Activated CD4-positive, alpha-beta T cell treated with anti-CD3 and anti-CD28 coated beads, Interleukin-2, amount 10 ng/mL, durations not matched to agents 24 days and 14 days (primary cell): Measurements from ENCODE around the gene ORAI2. TPM values are rescaled to one million over a fixed set of nuclear protein-coding genes. Genes with fewer than 3 reads are reported as not detected.
A peak's percentile ranks its signal among the peaks of the same experiment; 100 is the strongest.

Source experiments
- DNase-seq: peaks from one replicate; pipeline ENCODE4 v3.0.0; 2022
- H3K27ac Mint-ChIP-seq: one replicate; pipeline ENCODE4 v1.8.0; 2022; ENCODE audit warnings: mild to moderate bottlenecking, mixed read lengths
- H3K27me3 Mint-ChIP-seq: one replicate; pipeline ENCODE4 v1.8.0; 2022; ENCODE audit warnings: mixed read lengths
- H3K36me3 Mint-ChIP-seq: one replicate; pipeline ENCODE4 v1.8.0; 2022; ENCODE audit warnings: low read depth, mild to moderate bottlenecking, mixed read lengths
- H3K4me1 Mint-ChIP-seq: one replicate; pipeline ENCODE4 v1.8.0; 2021; ENCODE audit warnings: mixed read lengths
- H3K4me3 Mint-ChIP-seq: one replicate; pipeline ENCODE4 v1.8.0; 2022; ENCODE audit warnings: mild to moderate bottlenecking, moderate library complexity, mixed read lengths
- H3K9me3 Mint-ChIP-seq: one replicate; pipeline ENCODE4 v1.8.0; 2021; ENCODE audit warnings: mixed read lengths
- intact Hi-C: fragments of 100-400 bp; cut with micrococcal nuclease; formaldehyde crosslinking; loops from one replicate; pipeline ENCODE4 v1.15.1; 2023
- total RNA-seq: library from RNA; stranded (reverse); gene quantifications from 2 replicates; pipeline ENCODE4 v1.2.3, GENCODE V29; 2022

ORAI2 gene
- total RNA-seq, 1 donor from 2014 or later = 45.8 TPM

- Mint-ChIP-seq H3K36me3 (peaks cover 49% of the 10 kb centered on the region), H3K4me1 (peaks cover 63% of the 10 kb centered on the region)
Measured at GRCh38 chr7:102421706-102422240, 11.6 kb upstream of the ORAI2 start.

GRCh38 chr7:102424129-102424551, 9.2 kb upstream of the ORAI2 start:
- H3K36me3 Mint-ChIP-seq = peaks cover 44% of the 10 kb centered on the region
- H3K27ac Mint-ChIP-seq = peak overlapping the region; percentile 100
- intact Hi-C loops = no loop called here
- H3K9me3 Mint-ChIP-seq = no peaks in the 10 kb centered on the region
- no peaks in the 10 kb centered on the region for H3K27me3 Mint-ChIP-seq
- peak overlapping the region; percentile 3 for H3K4me3 Mint-ChIP-seq
- H3K4me1 Mint-ChIP-seq = peaks cover 61% of the 10 kb centered on the region
- no peak for DNase-seq

More at GRCh38 chr7:102421706-102422240, 11.6 kb upstream of the ORAI2 start:
- no peaks in the 10 kb centered on the region for H3K9me3 Mint-ChIP-seq
- no peak for DNase-seq
- no peak overlapping the region for H3K4me3 Mint-ChIP-seq
- H3K27ac Mint-ChIP-seq = no peak overlapping the region
- intact Hi-C loops = no loop called here
- no peaks in the 10 kb centered on the region for H3K27me3 Mint-ChIP-seq

- peak overlapping the region; percentile 100 for H3K27ac Mint-ChIP-seq
Measured at GRCh38 chr7:102424787-102425218, 8.6 kb upstream of the ORAI2 start.

GRCh38 chr7:102425639-102426267, 7.6 kb upstream of the ORAI2 start:
- H3K4me3 Mint-ChIP-seq = peak overlapping the region; percentile 93
- intact Hi-C loops = loop anchor here (1.0 to 2.0 kb wide), 6 partner anchors 8 to 39 kb away; partner anchors contain the start of genes ALKBH4, LRWD1, ORAI2 and PRKRIP1

More at GRCh38 chr7:102424787-102425218, 8.6 kb upstream of the ORAI2 start:
- H3K27me3 Mint-ChIP-seq = no peaks in the 10 kb centered on the region
- intact Hi-C loops = loop anchor here (1.0 kb wide), 1 partner anchor 8 kb away; the partner anchor contains the start of gene ORAI2
- H3K9me3 Mint-ChIP-seq = no peaks in the 10 kb centered on the region
- peaks cover 63% of the 10 kb centered on the region for H3K4me1 Mint-ChIP-seq
- H3K4me3 Mint-ChIP-seq = peak overlapping the region; percentile 93
- H3K36me3 Mint-ChIP-seq = peaks cover 45% of the 10 kb centered on the region
- no peak for DNase-seq

GRCh38 chr7:102426268-102427018, 6.9 kb upstream of the ORAI2 start:
- Mint-ChIP-seq H3K4me3 (peak overlapping the region; percentile 93), H3K9me3 (no peaks in the 10 kb centered on the region), H3K4me1 (peaks cover 60% of the 10 kb centered on the region), H3K27ac (peak overlapping the region; percentile 100), H3K36me3 (peaks cover 34% of the 10 kb centered on the region), H3K27me3 (no peaks in the 10 kb centered on the region)
- intact Hi-C loops = loop anchor here (1.0 to 2.0 kb wide), 5 partner anchors 9 to 38 kb away; partner anchors contain the start of genes ALKBH4, LRWD1 and PRKRIP1
- DNase-seq = peak; percentile 93

More at GRCh38 chr7:102425639-102426267, 7.6 kb upstream of the ORAI2 start:
- H3K4me1 Mint-ChIP-seq = peaks cover 60% of the 10 kb centered on the region
- peak; percentile 95 for DNase-seq
- no peaks in the 10 kb centered on the region for H3K9me3 Mint-ChIP-seq
- H3K36me3 Mint-ChIP-seq = peaks cover 40% of the 10 kb centered on the region
- H3K27ac Mint-ChIP-seq = peak overlapping the region; percentile 100
- no peaks in the 10 kb centered on the region for H3K27me3 Mint-ChIP-seq

- no peaks in the 10 kb centered on the region for H3K9me3 Mint-ChIP-seq
- DNase-seq = no peak
- H3K27ac Mint-ChIP-seq = peak overlapping the region; percentile 100
- intact Hi-C loops = loop anchor here (2.0 kb wide), 3 partner anchors 14 to 38 kb away; partner anchors contain the start of genes ALKBH4 and LRWD1
- peaks cover 32% of the 10 kb centered on the region for H3K36me3 Mint-ChIP-seq
- no peaks in the 10 kb centered on the region for H3K27me3 Mint-ChIP-seq
- peak overlapping the region; percentile 93 for H3K4me3 Mint-ChIP-seq
- H3K4me1 Mint-ChIP-seq = peaks cover 65% of the 10 kb centered on the region
Measured at GRCh38 chr7:102427019-102427405, 6.4 kb upstream of the ORAI2 start.

GRCh38 chr7:102429141-102429899, 4.1 kb upstream of the ORAI2 start:
- H3K36me3 Mint-ChIP-seq = peaks cover 30% of the 10 kb centered on the region
- H3K4me1 Mint-ChIP-seq = peaks cover 69% of the 10 kb centered on the region
- H3K4me3 Mint-ChIP-seq = peak overlapping the region; percentile 24
- no peaks in the 10 kb centered on the region for H3K27me3 Mint-ChIP-seq
- no peaks in the 10 kb centered on the region for H3K9me3 Mint-ChIP-seq
- no peak for DNase-seq
- peak overlapping the region; percentile 81 for H3K27ac Mint-ChIP-seq
- intact Hi-C loops = no loop called here

GRCh38 chr7:102431617-102432298, 1.6 kb upstream of the ORAI2 start:
- peak overlapping the region; percentile 77 for H3K4me3 Mint-ChIP-seq
- intact Hi-C loops = no loop called here
- peak; percentile 88 for DNase-seq
- H3K9me3 Mint-ChIP-seq = no peaks in the 10 kb centered on the region
- peak overlapping the region; percentile 92 for H3K27ac Mint-ChIP-seq
- peaks cover 24% of the 10 kb centered on the region for H3K36me3 Mint-ChIP-seq
- H3K27me3 Mint-ChIP-seq = no peaks in the 10 kb centered on the region
- peaks cover 60% of the 10 kb centered on the region for H3K4me1 Mint-ChIP-seq

- no peaks in the 10 kb centered on the region for H3K9me3 Mint-ChIP-seq
- no peaks in the 10 kb centered on the region for H3K27me3 Mint-ChIP-seq
- H3K4me3 Mint-ChIP-seq = peak overlapping the region; percentile 77
- H3K27ac Mint-ChIP-seq = peak overlapping the region; percentile 92
- peaks cover 56% of the 10 kb centered on the region for H3K4me1 Mint-ChIP-seq
- intact Hi-C loops = loop anchor here (1.0 kb wide), 1 partner anchor 7 kb away; no protein-coding TSS in a partner anchor
- DNase-seq = peak; percentile 72
- H3K36me3 Mint-ChIP-seq = peaks cover 23% of the 10 kb centered on the region
Measured at GRCh38 chr7:102432442-102433218, 745 bp upstream of the ORAI2 start.

- intact Hi-C loops = no loop called here
- Mint-ChIP-seq H3K9me3 (no peaks in the 10 kb centered on the region), H3K4me1 (peaks cover 48% of the 10 kb centered on the region), H3K27ac (peak overlapping the region; percentile 90), H3K27me3 (no peaks in the 10 kb centered on the region), H3K36me3 (peaks cover 29% of the 10 kb centered on the region), H3K4me3 (peak overlapping the region; percentile 92)
- DNase-seq = peak; percentile 74
Measured at GRCh38 chr7:102434039-102434486, 688 bp downstream of the ORAI2 start.

GRCh38 chr7:102436118-102436517, 2.7 kb downstream of the ORAI2 start:
- Mint-ChIP-seq H3K4me3 (peak overlapping the region; percentile 44), H3K27me3 (no peaks in the 10 kb centered on the region), H3K9me3 (no peaks in the 10 kb centered on the region), H3K27ac (peak overlapping the region; percentile 49), H3K36me3 (peaks cover 27% of the 10 kb centered on the region), H3K4me1 (peaks cover 33% of the 10 kb centered on the region)
- intact Hi-C loops = no loop called here
- no peak for DNase-seq
